RKO (cell line): ENCODE data around the gene ZNF793.

Source experiments
- DNase-seq: peaks from one replicate; pipeline ENCODE4 v3.0.0-alpha.2; 2016; ENCODE audit warnings: low spot score

ZNF793 gene

DNA sequence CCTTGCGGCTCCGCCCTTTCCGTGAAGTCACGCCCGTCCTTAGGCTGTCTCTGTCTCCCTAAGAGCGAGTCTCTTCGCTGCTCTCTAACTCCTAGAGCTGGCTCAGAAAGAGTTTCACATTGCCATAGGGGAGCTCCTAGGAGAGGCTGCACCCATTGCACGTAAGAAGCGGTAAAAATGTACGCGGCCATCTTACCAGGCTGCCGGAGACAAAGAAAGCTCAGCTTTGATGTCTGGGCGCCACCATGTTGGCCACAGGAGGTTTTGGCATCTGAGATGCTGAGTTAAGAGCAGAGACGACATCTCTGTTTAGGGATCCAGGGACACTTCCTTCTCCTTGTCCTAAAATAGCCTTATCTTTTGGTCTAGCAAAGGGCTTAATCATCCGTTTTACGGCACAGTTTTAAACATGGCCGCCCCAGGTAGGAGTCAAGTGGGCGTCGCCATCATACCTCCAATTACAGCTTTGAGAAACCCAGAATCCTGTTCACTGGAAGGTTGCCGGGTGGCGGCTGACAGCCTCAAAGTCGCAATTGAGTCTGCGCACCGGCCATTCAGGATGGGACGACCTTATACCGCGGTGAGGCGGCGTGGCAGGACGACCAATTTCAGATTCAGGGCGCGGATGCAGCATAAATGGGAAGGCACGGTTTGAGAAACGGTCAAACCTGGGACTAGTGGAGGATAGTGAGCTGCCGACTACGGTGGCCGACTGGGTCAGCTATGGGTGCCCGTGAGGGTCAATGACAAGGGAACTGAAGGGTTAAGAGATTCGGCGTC is at the start of gene ZNF793:
Gene ZNF793, plus strand, starts transcription at position 553 of the 780 bp plus-strand sequence. CDS start 16,501 bp downstream, outside the sequence.
- no peak for DNase-seq

GRCh38 chr19:37466277-37466797 is 40.4 kb upstream of the ZNF793 start:
- no peak for DNase-seq

- no peak for DNase-seq
Measured at GRCh38 chr19:37466798-37467607, 39.7 kb upstream of the ZNF793 start, which contains the start of gene ZNF569. TSS of gene ZNF569 (minus strand) at chr19:37467444. CDS start at chr19:37444921, 22,523 bp downstream.

DNA sequence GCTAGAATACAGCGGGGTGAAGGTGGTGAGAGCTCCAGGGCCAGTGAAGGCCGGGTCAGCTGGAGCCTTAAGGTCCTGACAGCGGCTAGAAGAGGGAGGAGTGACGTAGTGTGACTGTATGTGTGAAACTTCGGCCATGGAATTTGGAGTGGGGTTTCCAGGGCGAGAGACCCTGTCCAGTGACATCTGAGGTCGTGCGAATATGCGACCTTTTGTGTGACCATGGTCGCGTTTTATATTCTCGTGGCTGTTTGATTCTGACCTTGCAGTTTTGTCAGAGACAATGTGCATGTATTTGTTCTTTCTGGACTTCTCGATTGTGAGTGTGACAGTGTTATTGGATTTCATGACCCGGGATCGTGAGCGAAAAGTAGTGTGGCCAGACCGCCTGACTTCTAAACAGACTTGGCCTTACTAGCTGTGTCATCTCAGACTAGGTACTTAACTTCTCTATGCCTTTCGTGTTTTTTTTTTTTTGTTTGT is 39.1 kb upstream of the ZNF793 start:
- DNase-seq = no peak

GRCh38 chr19:37468961-37469777 is 37.6 kb upstream of the ZNF793 start, which contains the start of gene ZNF570:
TSS of gene ZNF570 (plus strand) at chr19:37469356. CDS start at chr19:37470355, 999 bp downstream.
- no peak for DNase-seq

DNA sequence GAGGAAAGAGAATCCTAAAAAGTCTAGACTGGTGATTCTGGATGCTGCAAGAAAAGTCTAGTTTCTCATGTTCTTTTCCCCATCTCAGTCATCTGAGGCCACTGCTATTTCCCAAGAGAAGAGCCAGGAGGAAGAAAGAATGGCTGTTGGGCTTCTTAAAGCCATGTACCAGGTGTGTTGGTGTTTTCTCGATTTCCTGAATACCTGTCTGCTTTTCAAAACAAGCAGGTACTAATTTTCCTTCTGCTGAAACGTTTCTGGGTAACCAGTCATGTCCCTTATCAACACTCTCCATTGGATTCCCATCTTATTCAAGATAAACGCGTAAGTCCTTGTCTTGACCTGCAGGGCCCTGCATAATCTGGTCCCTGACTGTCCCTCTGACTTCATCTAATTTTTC is 36.5 kb upstream of the ZNF793 start:
- no peak for DNase-seq

- DNase-seq = no peak
Measured at GRCh38 chr19:37472165-37472564, 34.6 kb upstream of the ZNF793 start.

DNA sequence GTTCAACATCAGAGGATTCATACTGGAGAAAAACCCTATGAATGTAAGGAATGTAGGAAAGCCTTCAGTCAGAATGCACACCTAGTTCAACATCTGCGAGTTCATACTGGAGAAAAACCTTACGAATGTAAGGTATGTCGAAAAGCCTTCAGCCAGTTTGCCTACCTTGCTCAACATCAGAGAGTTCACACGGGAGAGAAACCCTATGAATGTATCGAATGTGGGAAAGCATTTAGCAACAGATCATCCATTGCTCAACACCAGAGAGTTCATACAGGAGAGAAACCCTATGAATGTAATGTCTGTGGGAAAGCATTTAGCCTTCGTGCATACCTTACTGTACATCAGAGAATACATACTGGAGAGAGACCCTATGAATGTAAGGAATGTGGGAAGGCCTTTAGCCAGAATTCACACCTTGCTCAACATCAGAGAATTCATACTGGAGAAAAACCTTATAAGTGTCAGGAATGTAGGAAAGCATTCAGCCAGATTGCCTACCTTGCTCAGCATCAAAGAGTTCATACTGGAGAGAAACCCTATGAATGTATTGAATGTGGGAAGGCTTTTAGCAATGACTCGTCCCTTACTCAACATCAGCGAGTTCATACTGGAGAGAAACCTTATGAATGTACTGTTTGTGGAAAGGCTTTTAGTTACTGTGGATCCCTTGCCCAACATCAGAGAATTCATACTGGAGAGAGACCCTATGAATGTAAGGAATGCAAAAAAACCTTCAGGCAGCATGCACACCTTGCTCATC is 22.2 kb upstream of the ZNF793 start:
- DNase-seq = peak; percentile 34

DNA sequence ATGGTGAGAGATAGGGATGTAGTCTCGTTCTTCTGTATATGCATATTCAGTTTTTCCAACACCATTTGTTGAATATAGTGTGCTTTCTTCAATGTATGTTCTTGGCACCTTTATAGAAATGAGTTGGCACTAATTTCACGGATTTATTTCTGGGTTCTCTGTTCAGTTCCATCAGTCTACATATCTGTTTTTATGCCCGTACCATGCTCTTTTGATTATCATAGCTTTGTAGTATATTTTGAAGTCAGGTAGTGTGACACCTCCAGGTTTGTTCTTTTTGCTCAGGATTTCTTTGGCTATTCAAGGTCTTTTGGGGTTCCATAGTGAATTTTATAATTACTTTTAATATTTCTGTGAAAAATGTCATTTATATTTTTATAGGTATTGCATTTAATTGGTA is 14.5 kb upstream of the ZNF793 start:
- no peak for DNase-seq

DNA sequence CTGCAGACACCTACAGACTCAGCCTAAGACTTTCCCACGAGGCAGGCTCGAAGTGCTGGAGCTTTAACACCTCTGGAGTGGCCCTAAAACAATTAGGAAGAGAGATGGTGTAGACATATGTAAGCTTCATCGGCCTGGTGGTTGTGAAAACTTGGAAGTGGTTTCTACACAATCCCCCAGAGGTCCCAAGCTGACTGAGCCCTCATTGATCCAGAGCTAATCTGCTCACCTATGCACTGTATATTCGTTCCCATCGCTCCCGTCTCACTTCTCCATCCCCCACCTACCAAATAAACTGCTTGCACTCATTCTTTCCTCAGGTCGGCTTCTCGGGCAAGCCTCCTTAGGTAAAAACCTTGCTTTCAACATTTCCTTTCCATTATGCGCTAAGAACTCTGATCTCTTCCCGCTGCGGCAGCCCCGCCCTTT is 767 bp upstream of the ZNF793 start:
- no peak for DNase-seq

GRCh38 chr19:37507167-37507464 is 377 bp downstream of the ZNF793 start:
- no peak for DNase-seq

- no peak for DNase-seq
Measured at GRCh38 chr19:37511186-37511585, 4.4 kb downstream of the ZNF793 start.

DNA sequence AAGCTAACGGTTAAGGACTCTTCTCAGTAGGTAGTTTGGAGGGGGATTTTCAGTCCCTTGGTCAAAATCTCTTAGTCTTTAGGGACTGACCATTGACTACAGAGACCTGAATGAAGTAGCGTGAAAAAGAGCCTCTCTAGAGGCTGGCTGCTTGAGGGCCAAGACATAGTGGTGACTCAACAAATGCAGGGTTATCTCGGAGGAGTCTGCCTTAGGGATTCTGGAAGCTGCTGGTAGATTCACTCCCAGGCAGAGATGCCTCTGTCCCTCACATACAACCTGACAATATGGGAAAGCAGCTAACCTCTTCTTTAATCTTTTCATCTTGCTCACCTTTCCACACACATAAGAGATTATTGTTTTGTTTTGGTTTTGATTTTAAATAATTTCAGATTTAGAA is 5.1 kb downstream of the ZNF793 start:
- DNase-seq = no peak

DNA sequence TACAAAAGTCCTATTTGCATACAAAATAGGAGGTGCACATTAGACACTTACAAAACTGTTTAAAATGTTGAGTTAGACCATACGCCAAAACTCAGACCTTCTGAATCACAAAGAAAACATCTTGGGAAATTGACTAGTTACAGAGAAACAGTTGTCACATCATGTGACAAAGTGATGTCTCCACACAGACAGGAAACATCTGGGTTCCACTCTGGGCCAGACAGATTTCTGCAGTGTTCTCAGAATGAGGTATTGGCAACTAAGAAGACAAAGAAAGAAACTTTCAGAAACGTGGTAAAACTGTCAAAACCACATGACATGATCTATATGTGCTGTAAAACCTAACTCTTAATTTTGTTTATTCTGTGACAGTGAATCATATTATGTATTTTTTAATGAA is 6.7 kb downstream of the ZNF793 start:
- no peak for DNase-seq

- DNase-seq = peak; percentile 25
Measured at GRCh38 chr19:37519890-37520289, 13.2 kb downstream of the ZNF793 start.

DNA sequence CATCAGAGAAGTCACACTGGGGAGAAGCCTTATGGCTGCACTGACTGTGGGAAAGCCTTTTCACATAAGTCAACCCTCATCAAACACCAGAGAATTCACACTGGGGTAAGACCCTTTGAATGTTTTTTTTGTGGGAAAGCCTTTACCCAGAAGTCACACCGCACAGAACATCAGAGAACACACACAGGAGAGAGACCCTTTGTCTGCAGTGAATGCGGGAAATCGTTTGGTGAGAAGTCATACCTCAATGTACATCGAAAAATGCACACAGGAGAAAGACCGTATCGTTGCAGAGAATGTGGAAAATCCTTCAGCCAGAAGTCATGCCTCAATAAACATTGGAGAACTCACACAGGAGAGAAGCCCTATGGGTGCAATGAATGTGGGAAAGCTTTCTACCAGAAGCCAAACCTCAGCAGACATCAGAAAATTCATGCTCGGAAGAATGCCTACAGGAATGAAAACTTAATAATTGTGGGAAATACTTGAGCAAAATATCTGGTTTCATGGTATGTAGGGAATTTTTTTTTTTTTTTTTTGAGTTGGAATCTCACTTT is 30.7 kb downstream of the ZNF793 start:
- DNase-seq = no peak

DNA sequence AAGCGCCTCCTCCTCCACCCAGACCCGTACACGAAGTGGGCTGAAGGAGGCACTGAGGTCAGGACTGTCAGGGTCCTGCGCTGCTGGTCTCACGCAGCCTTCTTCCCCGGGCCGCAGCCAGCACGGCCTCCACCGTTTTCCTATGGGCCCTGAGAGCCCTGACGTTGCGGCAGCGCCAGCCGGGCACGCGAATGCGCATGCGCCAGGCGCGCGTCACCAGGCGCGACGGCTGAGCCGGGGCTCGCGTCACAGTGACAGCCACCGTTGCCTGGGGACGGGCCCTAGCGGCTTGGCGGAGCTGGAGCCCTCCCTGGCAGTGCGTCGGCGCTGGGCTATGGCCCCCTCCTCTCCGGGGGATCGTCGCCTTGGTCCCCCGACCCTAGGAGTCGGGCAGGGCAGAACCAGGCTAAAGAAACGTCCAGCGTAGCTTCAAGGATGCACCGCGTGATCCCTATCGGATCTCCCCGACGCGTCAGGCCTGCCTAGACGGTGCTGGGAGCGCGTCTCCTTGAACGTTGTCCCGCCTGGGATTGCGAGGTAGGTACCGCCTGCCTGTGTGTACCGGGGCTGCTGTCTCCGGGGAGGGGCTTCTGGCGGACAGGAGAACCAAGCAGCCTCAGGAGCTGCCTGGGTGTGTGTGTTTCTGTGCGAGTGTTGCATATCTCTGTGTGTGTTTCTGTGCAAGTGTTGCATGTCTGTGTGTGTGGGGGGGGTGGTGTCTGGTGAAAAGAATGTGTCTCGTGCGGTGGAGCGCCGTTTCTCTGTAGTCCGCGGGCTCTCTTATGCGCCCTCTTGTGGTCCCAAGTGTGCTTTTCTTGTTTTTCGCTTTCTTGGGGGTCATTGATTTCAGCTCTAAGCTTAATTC is 44.6 kb downstream of the ZNF793 start:
- DNase-seq = no peak

DNA sequence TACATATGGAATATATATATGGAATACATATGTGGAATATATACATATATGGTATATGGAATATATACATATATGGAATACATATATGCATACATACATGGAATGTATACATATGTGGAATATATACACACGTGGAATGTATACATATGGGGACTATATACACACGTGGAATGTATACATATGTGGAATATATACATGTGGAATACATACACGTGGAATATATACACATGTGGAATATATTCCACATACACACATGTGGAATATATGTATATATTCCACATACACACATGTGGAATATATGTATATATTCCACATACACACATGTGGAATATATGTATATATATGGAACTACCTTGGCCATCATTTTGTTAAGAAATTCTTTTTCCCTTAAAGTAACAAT is 56.8 kb downstream of the ZNF793 start:
- DNase-seq = no peak

- DNase-seq = no peak
Measured at GRCh38 chr19:37564624-37565369, 58.1 kb downstream of the ZNF793 start.
